ENCODE data around the gene HMGXB4.

DNA sequence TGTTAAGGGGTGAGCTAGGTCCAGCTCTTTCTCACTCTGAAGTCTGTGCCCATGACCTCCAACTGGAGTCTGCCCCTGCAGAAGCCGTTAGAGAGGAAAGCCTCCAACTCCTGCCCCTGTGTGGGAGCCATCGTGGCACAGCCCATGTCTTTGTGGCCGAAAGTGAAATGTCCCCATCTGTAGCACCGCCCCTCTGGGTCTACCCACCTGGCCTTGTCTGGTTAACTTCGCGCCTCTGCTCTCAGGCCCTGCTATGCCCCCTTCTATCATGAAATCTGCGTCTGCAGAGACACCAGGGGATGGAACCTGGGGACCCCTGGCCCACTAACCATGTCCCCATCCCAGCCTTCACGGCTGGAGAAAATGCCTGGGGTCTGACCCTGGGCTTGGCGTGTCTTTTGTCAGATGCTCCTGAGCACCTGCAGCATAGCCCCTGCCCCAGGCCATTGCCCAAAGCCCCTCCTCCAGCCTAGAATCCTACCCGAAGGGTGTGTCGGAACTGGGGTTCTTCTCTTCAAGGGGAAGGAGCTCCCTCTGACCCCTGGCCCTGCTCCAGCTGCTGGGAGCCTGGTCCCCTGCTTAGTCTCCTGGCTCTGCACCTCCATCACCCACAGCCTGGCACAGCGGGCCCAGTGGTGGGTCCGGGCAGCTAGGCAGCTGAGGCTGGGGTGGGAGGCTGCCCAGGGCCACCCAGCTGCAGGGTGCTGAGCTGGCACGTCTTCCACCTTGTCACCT is 87.8 kb downstream of the HMGXB4 start:
- TF ChIP-seq POLR2A (IDR thresholded peaks at IDR 0.05): no peak
- TF ChIP-seq CTCF (IDR thresholded peaks at IDR 0.05): no peak
- no peak for TF ChIP-seq EP300 (IDR thresholded peaks at IDR 0.05)
